Coronary artery (tissue), 2 donors: ENCODE results near the gene CYP4Z1.
"Not testable (repeated sequence)": the region's sequence is repeated elsewhere in the genome, so short reads cannot be mapped to it uniquely, and the experiment has no call there.

Experiments used
- DNase-seq: peaks from one replicate; pipeline ENCODE4 v3.0.0-alpha.2; 2017; ENCODE audit warnings: low spot score
- H3K27ac ChIP-seq, 2 donors: fragments of 200-600 bp; sonication (generic); one replicate each; pipeline ENCODE4 v1.5.1; 2016 to 2019
- H3K4me3 ChIP-seq: fragments of 200-600 bp; sonication (generic); 2 replicates; pipeline ENCODE4 v1.5.1; 2016; ENCODE audit warnings: mild to moderate bottlenecking, moderate library complexity
- CTCF ChIP-seq: fragments of 200-600 bp; sonication (generic); IDR thresholded peaks from one replicate; pipeline ENCODE4 v1.5.1; 2019; ENCODE audit warnings: antibody characterized with exemption

CYP4Z1 gene

GRCh38 chr1:47113178-47113577 lies 46.1 kb downstream of the CYP4Z1 start:
- no peak for TF ChIP-seq CTCF
- Histone ChIP-seq H3K27ac (no peak overlapping the region), H3K4me3 (no peak overlapping the region)
- DNase-seq: no peak

GRCh38 chr1:47121039-47121438 lies 54.0 kb downstream of the CYP4Z1 start:
- DNase-seq, H3K4me3 ChIP-seq, H3K27ac ChIP-seq: not testable (repeated sequence)

GRCh38 chr1:47124834-47125233 lies 57.8 kb downstream of the CYP4Z1 start:
- DNase-seq, H3K27ac ChIP-seq, H3K4me3 ChIP-seq: not testable (repeated sequence)

GRCh38 chr1:47126997-47127396 lies 60.0 kb downstream of the CYP4Z1 start:
- H3K27ac ChIP-seq, H3K4me3 ChIP-seq, DNase-seq: not testable (repeated sequence)

- Histone ChIP-seq H3K4me3 (no peak overlapping the region), H3K27ac (no peak overlapping the region)
- DNase-seq: no peak
- TF ChIP-seq CTCF: no peak
These were observed 61.2 kb downstream of the CYP4Z1 start for GRCh38 chr1:47128221-47128620.

- DNase-seq, H3K27ac ChIP-seq, H3K4me3 ChIP-seq: not testable (repeated sequence)
These were observed 61.8 kb downstream of the CYP4Z1 start for GRCh38 chr1:47128854-47129253.

- H3K4me3 ChIP-seq, DNase-seq, H3K27ac ChIP-seq: not testable (repeated sequence)
These were observed 62.6 kb downstream of the CYP4Z1 start for GRCh38 chr1:47129489-47130230.

GRCh38 chr1:47132665-47133064 lies 65.6 kb downstream of the CYP4Z1 start:
- not testable (repeated sequence) for H3K27ac ChIP-seq, H3K4me3 ChIP-seq, DNase-seq

GRCh38 chr1:47137198-47137597 lies 70.2 kb downstream of the CYP4Z1 start, which contains the start of gene CYP4A22:
Gene CYP4A22 (plus strand): TSS chr1:47137441. CDS start chr1:47137486, 45 bp downstream.
- no peak within 1 kb of the TSS for H3K4me3 ChIP-seq
- no peak for DNase-seq
- no peak within 1 kb of the TSS for H3K27ac ChIP-seq
- no peak for TF ChIP-seq CTCF

GRCh38 chr1:47137925-47138615 lies 71.0 kb downstream of the CYP4Z1 start:
- DNase-seq: no peak
- no peak for TF ChIP-seq CTCF

GRCh38 chr1:47140358-47140757 lies 73.3 kb downstream of the CYP4Z1 start:
- not testable (repeated sequence) for H3K4me3 ChIP-seq, DNase-seq, H3K27ac ChIP-seq

More at GRCh38 chr1:47137925-47138615, 71.0 kb downstream of the CYP4Z1 start:
- Histone ChIP-seq H3K4me3 (no peak overlapping the region), H3K27ac (no peak overlapping the region)

GRCh38 chr1:47143654-47144053 lies 76.6 kb downstream of the CYP4Z1 start:
- H3K27ac ChIP-seq, H3K4me3 ChIP-seq, DNase-seq: not testable (repeated sequence)

GRCh38 chr1:47146495-47146894 lies 79.5 kb downstream of the CYP4Z1 start:
- not testable (repeated sequence) for H3K27ac ChIP-seq, DNase-seq, H3K4me3 ChIP-seq
